CD4-positive, alpha-beta T cell treated with Interleukin-1 beta for 1 hour (primary cell): ENCODE measurements around the gene TNFAIP3.

Source experiments
- DNase-seq, 2 donors: peaks; one replicate each; pipeline ENCODE4 v3.0.0-alpha.2; 2020 to 2022

TNFAIP3 gene

GRCh38 chr6:137845460-137845859 lies 21.6 kb upstream of the TNFAIP3 start:
- no peak for DNase-seq

- DNase-seq = no peak
These were observed 20.8 kb upstream of the TNFAIP3 start for GRCh38 chr6:137846274-137846673.

GRCh38 chr6:137846772-137847313 lies 20.2 kb upstream of the TNFAIP3 start:
- DNase-seq = peak; percentile 33 to 82

GRCh38 chr6:137847748-137848147 lies 19.3 kb upstream of the TNFAIP3 start:
- no peak for DNase-seq

GRCh38 chr6:137848672-137849071 lies 18.4 kb upstream of the TNFAIP3 start:
- no peak for DNase-seq

GRCh38 chr6:137849181-137849980 lies 17.7 kb upstream of the TNFAIP3 start:
- no peak for DNase-seq

GRCh38 chr6:137849981-137850714 lies 16.9 kb upstream of the TNFAIP3 start:
- DNase-seq = no peak

- DNase-seq = no peak
These were observed 16.1 kb upstream of the TNFAIP3 start for GRCh38 chr6:137850816-137851602.

- no peak for DNase-seq
These were observed 15.4 kb upstream of the TNFAIP3 start for GRCh38 chr6:137851669-137852068.

GRCh38 chr6:137852346-137852745 lies 14.7 kb upstream of the TNFAIP3 start:
- no peak for DNase-seq

- no peak for DNase-seq
These were observed 14.2 kb upstream of the TNFAIP3 start for GRCh38 chr6:137852811-137853210.

GRCh38 chr6:137853569-137854213 lies 13.4 kb upstream of the TNFAIP3 start:
- no peak for DNase-seq

- no peak for DNase-seq
These were observed 10.7 kb upstream of the TNFAIP3 start for GRCh38 chr6:137856138-137856898.

GRCh38 chr6:137859025-137859424 lies 8.0 kb upstream of the TNFAIP3 start:
- no peak for DNase-seq

GRCh38 chr6:137860394-137861005 lies 6.6 kb upstream of the TNFAIP3 start:
- no peak for DNase-seq

GRCh38 chr6:137861550-137862337 lies 5.3 kb upstream of the TNFAIP3 start:
- DNase-seq = no peak

- DNase-seq = no peak
These were observed 4.5 kb upstream of the TNFAIP3 start for GRCh38 chr6:137862419-137863090.

- no peak for DNase-seq
These were observed 3.8 kb upstream of the TNFAIP3 start for GRCh38 chr6:137863091-137863797.

- DNase-seq = no peak
These were observed 2.1 kb upstream of the TNFAIP3 start for GRCh38 chr6:137864812-137865508.
